HG03520 (cell line): Measurements from ENCODE around the gene ADAMTS17.
"Not testable (repeated sequence)": the region's sequence is repeated elsewhere in the genome, so short reads cannot be mapped to it uniquely, and the experiment has no call there.

Experiments used
- ATAC-seq: cut with Tn5 transposase; IDR thresholded peaks from one replicate; pipeline ENCODE4 v1.9.1; 2021; ENCODE audit warnings: mild to moderate bottlenecking, moderate library complexity; ENCODE audit not compliant: unreplicated experiment

The ADAMTS17 gene

GRCh38 chr15:99983171-99983885 is 358.4 kb downstream of the ADAMTS17 start:
- no peak for ATAC-seq

GRCh38 chr15:99982662-99983061 is 359.1 kb downstream of the ADAMTS17 start:
- no peak for ATAC-seq

- no peak for ATAC-seq
Measured at GRCh38 chr15:99981839-99982658, 359.7 kb downstream of the ADAMTS17 start.

GRCh38 chr15:99981191-99981647 is 360.6 kb downstream of the ADAMTS17 start:
- ATAC-seq, result no peak

GRCh38 chr15:99980752-99981151 is 361.0 kb downstream of the ADAMTS17 start:
- ATAC-seq, result no peak

GRCh38 chr15:99979886-99980285 is 361.9 kb downstream of the ADAMTS17 start:
- ATAC-seq, result not testable (repeated sequence)

GRCh38 chr15:99979371-99979770 is 362.4 kb downstream of the ADAMTS17 start:
- no peak for ATAC-seq

GRCh38 chr15:99978426-99978825 is 363.3 kb downstream of the ADAMTS17 start:
- no peak for ATAC-seq

GRCh38 chr15:99977929-99978328 is 363.8 kb downstream of the ADAMTS17 start:
- no peak for ATAC-seq

- ATAC-seq, result no peak
Measured at GRCh38 chr15:99976811-99977271, 364.9 kb downstream of the ADAMTS17 start.

GRCh38 chr15:99976000-99976399 is 365.8 kb downstream of the ADAMTS17 start:
- no peak for ATAC-seq

- no peak for ATAC-seq
Measured at GRCh38 chr15:99974246-99974645, 367.5 kb downstream of the ADAMTS17 start.

GRCh38 chr15:99973351-99973750 is 368.4 kb downstream of the ADAMTS17 start:
- ATAC-seq, result no peak

GRCh38 chr15:99970891-99971430 is 370.8 kb downstream of the ADAMTS17 start:
- no peak for ATAC-seq

GRCh38 chr15:99969261-99969920 is 372.4 kb downstream of the ADAMTS17 start:
- no peak for ATAC-seq

- no peak for ATAC-seq
Measured at GRCh38 chr15:99967841-99968371, 373.9 kb downstream of the ADAMTS17 start.

GRCh38 chr15:99966815-99967214 is 375.0 kb downstream of the ADAMTS17 start:
- no peak for ATAC-seq

GRCh38 chr15:99965376-99965775 is 376.4 kb downstream of the ADAMTS17 start:
- no peak for ATAC-seq

- no peak for ATAC-seq
Measured at GRCh38 chr15:99963976-99964375, 377.8 kb downstream of the ADAMTS17 start.

- no peak for ATAC-seq
Measured at GRCh38 chr15:99963096-99963825, 378.5 kb downstream of the ADAMTS17 start.
